HG03571 (cell line): Measurements from ENCODE around the gene CCNO.

Experiments used
- ATAC-seq: cut with Tn5 transposase; IDR thresholded peaks from one replicate; pipeline ENCODE4 v1.9.1; 2021; ENCODE audit not compliant: unreplicated experiment

The CCNO gene

GRCh38 chr5:55222985-55223811 is 10.2 kb downstream of the CCNO start:
- ATAC-seq = no peak

GRCh38 chr5:55222092-55222984 is 11.1 kb downstream of the CCNO start:
- ATAC-seq = no peak

DNA sequence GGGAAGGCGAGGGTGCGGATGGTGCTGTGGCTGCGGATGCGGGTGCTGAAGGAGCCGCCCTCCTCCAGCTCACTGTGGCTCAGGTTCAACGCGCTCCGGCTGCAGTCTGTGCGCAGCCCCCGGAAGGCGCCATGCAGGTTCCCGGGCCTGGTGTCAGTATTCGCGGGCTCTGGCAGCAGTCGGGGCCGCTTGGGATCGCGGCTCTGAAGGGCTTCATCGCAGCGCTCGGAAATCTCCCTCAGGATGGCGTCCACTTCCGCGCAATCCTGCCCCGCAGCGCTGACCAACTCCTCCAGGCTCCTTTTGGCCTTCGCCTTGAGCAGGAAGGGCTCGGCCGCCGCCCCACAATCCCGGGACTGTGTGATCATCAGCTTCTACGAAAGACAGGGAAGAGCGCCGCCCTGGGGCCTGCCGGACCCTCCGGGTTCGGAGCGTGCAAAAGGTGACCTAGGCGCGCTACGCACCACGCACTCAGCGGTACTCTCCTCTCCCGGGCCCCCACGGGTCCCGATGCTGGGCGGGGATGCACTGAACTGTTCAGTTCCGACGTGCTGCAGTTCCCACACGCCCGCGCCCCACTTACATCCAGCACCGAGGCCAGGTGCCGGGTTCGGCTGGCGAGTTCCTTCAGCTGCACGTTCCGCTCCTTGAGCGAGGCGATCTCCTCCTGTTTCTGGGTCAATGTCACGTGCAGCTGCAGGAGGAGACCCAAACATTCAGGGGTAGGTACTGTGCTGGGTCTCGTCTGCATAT is 12.8 kb downstream of the CCNO start:
- no peak for ATAC-seq

GRCh38 chr5:55219770-55220169 is 13.6 kb downstream of the CCNO start:
- no peak for ATAC-seq

DNA sequence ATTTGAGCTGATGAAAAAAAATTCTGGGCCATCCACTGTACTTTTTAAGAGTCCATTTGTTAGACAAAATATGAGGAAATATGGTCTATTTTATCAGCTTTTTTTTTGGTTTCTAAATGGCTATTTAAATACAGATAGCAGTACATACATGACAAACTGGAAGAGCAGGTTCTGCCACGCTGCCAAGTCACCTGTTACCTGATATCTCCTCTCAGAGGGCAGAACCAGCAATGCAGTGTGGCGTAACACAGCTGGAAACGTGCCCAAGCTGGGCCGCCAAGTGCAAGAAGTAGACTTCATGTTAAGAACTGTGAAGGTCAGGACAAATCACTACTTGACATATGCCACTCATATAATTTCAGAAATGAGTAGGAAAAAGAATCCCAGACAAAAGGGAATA is 14.4 kb downstream of the CCNO start:
- ATAC-seq = no peak

DNA sequence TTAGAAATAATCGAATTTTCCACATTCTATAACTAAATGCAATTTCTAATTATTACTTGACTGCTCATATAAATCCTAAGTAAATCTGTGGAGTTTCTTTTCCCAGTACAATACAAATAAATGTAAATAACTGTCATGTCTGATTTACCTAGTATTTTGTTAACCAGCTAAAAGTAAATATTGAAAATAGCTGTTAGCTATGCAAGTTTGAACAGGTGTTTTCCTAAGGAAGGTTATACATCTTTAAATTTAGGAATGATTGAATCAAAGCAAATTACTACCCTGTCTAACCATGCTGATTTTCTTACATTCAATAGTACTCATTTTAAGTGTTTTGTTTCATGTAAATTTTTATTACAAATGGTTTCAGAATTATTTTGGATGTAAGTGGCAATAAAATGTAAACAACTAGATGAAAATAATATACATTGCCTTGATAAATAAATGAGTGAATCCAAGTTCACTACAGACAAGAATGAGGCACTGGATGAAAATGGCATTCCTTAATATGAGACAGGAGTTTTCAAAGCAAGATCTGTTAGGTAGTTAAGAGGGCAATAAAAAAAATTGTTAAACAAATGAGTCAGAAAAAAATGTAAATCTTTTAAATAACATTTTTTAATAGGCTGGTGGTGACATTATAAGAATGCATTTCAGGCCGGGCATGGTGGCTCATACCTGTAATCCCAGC is 22.1 kb downstream of the CCNO start:
- no peak for ATAC-seq

DNA sequence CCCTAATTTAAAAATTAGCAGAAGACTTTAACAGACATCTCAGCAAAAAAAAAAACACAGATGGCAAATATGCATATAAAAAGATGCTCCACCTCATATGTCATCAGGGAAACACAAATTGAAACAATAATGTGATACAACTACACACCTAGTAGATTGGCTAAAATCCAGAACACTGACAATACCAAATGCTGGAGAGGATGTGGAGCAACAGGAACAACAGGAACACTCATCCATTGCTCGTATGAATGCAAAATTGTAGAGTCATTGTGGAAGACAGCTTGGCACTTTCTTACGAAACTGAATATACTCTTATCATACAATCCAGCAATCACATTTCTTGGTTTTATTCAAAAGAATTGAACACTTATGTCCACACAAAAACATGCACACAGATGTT is 28.4 kb downstream of the CCNO start:
- no peak for ATAC-seq

DNA sequence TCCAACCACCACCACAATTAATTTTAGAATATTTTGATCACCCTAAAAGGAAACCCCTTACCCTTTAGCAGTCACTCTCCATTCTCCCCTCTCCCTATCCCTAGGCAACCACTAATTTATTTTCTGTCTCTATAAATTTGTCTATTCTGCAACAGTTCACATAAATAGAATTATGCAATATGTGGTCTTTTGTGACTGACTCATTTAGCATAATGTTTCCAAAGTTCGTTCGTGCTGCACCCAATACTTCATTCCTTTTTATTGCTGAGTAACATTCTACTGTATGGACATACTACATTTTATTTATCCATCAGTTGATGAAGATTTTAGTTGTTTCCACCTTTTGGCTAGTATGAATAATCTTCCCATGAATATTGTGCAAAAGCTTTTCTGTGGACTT is 42.2 kb downstream of the CCNO start:
- no peak for ATAC-seq

DNA sequence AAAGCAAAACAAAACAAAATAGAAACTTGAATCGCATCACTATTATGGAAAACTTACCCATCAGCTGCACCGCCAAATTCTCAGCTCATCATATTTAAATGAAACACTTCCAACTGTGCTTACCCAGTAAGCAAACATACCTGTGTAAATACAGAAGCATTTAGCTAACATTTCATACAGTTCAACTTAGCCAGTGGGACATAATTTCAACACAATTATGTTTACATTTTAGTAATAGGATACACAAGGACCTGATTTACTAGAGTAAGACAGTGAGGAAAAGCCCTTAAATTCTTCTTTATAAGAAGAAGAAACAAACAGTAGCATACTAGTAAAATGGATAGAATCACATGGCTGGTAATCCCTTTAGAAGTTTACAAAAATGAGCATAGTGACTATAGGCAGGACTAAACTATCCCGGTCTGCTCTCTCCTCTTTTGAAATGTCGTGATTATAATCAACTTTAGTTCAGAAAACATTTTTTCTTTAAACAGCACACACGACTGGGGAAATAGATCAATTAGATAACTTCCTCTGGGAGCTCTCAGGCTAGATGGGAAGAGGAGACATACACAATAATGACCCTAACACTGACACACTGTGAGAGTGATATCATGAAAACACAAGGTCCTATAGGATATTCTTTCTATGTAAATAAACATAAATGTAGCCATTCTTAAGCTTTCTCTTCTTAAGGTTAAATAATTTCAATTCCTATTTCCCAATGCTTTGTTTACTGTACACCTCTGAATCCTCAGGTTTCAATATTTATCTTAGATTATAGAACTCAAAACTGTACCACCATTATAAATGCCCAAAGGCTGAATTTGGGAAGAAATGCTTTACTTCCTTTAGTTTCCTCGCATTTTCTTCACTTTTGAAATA is 44.5 kb downstream of the CCNO start:
- ATAC-seq = no peak

DNA sequence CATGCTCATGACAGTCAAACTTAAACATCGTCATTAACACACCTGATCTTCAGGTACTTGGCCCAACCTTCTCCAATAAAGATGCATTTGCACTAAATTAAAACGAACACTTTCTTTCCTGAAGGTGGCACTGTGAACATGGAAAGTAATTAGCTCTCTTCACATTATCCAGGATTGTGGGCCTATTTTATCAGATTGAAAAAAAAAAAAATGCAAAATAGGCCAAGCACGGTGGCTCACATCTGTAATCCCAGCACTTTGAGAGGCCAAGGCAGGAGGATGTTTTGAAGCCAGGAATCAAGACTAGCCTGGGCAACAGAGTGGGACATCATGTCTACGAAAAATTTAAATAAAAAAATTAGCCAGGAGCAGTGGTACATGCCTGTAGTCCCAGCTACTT is 46.0 kb downstream of the CCNO start:
- ATAC-seq = no peak
